ENCODE data around the gene SMPDL3B.

The SMPDL3B gene

DNA sequence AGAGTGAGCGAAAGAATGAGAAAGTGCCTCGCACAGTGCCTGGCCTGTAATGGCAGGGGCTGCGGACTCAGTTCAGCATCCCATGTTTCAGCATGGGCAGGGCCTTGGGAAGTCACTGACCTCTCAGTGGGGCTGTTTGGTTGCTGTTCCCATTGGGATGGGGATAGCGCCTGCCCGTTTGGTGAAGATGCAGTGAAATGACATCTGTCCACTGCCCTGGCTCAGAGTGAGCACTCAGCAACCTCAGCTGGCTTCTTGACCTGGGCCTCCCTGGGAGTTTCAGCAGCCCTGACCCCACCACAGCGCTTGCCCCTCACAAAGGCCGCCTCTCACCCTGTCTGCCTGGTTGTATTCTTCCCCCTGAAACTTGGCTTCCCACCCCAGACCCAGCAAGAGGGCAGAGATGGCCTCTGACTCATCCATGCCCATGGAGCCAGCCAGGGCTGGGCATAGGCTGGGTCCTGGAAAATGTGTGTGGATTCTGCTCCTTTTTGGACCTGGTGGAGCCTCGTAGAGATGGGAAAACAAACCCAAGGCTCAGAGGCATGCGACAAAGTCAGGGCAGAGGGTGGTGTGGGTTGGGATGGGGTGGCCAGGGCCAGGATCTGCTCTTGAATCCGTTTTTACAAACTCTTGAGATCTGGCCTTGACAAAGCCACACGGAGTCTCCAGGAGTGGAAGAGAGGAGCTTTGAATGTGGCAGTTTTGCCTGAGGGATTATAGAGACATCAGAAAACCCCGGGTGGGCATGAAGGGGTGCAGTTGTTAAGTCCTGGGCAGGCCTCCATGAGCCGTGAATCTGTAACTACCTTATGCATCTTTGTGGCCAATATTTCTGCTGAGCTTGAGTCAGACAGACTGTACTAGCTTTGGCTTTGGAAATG is 26.2 kb downstream of the SMPDL3B start:
- H3K4me3 ChIP-seq (ENCODE audit: low read depth, low read length) = no peak overlapping the region
- DNase-seq (ENCODE audit: low read depth) = no peak
- TF ChIP-seq, protein P1, sequence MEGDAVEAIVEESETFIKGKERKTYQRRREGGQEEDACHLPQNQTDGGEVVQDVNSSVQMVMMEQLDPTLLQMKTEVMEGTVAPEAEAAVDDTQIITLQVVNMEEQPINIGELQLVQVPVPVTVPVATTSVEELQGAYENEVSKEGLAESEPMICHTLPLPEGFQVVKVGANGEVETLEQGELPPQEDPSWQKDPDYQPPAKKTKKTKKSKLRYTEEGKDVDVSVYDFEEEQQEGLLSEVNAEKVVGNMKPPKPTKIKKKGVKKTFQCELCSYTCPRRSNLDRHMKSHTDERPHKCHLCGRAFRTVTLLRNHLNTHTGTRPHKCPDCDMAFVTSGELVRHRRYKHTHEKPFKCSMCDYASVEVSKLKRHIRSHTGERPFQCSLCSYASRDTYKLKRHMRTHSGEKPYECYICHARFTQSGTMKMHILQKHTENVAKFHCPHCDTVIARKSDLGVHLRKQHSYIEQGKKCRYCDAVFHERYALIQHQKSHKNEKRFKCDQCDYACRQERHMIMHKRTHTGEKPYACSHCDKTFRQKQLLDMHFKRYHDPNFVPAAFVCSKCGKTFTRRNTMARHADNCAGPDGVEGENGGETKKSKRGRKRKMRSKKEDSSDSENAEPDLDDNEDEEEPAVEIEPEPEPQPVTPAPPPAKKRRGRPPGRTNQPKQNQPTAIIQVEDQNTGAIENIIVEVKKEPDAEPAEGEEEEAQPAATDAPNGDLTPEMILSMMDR (IDR thresholded peaks at IDR 0.05; ENCODE audit: insufficient read depth, low read depth, low read length, missing control alignments) = no peak

DNA sequence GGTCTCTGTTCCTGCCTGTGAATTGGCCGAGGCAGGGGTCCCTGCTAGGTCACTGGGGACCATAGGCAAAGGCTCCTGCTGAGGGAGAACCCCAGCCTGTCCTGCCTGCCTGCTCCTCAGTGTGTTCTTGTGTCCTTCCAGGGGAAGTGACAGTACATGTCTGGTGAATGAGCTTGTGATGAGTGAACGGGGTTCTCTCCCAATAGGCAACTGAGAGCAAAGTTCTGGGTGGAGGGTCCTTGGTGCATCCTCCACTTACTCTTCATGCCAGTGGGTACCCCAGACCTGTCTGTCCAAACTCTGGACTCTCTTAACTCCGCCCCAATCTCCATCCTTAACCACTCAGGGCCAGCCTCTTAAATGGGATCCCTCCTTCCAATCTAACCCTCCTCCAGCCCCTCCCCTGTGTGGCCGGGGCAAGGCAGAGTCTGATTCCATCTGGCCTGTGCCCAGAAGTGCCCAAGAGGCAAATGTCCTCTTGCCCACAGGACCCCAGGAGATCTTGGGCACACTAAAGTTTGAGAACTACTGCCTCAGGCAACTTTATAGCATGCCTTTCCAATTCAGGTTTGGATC is 26.9 kb downstream of the SMPDL3B start:
- TF ChIP-seq, protein P1 (IDR thresholded peaks at IDR 0.05; ENCODE audit: insufficient read depth, low read depth, low read length, missing control alignments) = no peak
- H3K4me3 ChIP-seq (ENCODE audit: low read depth, low read length) = no peak overlapping the region
- no peak for DNase-seq (ENCODE audit: low read depth)

DNA sequence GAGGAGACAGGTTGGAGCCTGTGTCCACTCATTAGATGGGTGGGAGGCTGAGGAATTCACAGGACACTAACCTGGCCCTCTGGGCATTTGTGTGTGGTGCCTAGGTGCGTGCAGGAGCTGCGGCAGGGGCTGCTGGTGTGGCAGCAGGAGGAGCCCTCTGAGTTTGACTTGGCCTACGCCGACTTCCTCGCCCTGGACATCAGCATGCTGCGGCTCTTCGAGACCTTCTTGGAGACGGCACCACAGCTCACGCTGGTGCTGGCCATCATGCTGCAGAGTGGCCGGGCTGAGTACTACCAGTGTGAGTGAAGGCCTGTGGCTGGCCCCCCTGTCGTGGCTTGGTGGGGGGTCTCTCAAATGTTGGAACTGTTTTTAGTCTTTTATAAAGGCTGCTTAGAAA is 28.6 kb downstream of the SMPDL3B start:
- TF ChIP-seq, protein P1 (IDR thresholded peaks at IDR 0.05; ENCODE audit: insufficient read depth, low read depth, low read length, missing control alignments) = no peak
- DNase-seq (ENCODE audit: low read depth) = no peak
- H3K4me3 ChIP-seq (ENCODE audit: low read depth, low read length) = no peak overlapping the region

DNA sequence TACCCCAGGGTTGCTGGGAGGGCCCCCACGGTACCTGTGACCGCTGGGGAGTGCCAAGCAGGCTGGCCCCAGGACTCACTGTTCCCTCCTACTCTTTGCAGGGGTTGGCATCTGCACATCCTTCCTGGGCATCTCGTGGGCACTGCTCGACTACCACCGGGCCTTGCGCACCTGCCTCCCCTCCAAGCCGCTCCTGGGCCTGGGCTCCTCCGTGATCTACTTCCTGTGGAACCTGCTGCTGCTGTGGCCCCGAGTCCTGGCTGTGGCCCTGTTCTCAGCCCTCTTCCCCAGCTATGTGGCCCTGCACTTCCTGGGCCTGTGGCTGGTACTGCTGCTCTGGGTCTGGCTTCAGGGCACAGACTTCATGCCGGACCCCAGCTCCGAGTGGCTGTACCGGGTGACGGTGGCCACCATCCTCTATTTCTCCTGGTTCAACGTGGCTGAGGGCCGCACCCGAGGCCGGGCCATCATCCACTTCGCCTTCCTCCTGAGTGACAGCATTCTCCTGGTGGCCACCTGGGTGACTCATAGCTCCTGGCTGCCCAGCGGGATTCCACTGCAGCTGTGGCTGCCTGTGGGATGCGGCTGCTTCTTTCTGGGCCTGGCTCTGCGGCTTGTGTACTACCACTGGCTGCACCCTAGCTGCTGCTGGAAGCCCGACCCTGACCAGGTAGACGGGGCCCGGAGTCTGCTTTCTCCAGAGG is 31.8 kb downstream of the SMPDL3B start:
- TF ChIP-seq, protein P1 (IDR thresholded peaks at IDR 0.05; ENCODE audit: insufficient read depth, low read depth, low read length, missing control alignments) = no peak
- no peak overlapping the region for H3K4me3 ChIP-seq (ENCODE audit: low read depth, low read length)
- no peak for DNase-seq (ENCODE audit: low read depth)

DNA sequence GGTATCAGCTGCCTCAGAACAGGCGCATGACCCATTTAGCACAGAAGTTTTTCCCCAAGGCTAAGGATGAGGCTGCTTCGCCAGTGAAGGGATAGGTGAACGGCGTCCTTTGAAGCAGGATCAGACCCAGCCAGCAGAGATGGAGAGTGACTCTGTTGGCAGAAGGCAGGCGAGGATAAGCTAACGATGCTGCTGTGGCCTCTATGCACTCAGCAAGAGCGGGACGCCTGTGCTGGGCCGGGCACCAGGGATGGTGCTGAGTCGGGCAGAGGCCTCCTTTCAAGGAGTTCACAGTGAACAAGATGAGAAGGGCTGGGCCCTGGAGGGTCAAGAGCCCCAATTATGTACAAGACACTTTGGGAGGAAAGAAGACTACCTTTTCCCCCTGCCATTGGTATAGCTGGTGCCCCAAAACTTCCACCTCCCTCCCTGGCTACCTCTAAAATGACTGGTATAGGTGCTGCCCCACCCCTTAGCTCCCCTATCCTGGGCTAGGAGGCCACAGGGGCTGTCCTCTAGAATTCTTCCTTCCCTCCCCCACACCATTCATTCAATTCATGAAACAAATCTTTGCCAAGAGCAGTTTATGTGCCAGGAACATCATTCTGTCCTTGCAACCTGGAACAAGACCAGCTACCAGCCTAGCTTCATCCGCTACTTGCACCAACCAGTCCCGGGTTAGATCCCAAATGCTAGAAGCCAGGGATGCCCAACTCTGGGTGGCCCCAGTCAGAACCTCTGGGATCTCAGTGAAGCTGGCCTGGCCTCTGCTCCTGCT is 32.5 kb downstream of the SMPDL3B start:
- H3K4me3 ChIP-seq (ENCODE audit: low read depth, low read length) = no peak overlapping the region
- TF ChIP-seq, protein P1 (IDR thresholded peaks at IDR 0.05; ENCODE audit: insufficient read depth, low read depth, low read length, missing control alignments) = no peak
- no peak for DNase-seq (ENCODE audit: low read depth)

DNA sequence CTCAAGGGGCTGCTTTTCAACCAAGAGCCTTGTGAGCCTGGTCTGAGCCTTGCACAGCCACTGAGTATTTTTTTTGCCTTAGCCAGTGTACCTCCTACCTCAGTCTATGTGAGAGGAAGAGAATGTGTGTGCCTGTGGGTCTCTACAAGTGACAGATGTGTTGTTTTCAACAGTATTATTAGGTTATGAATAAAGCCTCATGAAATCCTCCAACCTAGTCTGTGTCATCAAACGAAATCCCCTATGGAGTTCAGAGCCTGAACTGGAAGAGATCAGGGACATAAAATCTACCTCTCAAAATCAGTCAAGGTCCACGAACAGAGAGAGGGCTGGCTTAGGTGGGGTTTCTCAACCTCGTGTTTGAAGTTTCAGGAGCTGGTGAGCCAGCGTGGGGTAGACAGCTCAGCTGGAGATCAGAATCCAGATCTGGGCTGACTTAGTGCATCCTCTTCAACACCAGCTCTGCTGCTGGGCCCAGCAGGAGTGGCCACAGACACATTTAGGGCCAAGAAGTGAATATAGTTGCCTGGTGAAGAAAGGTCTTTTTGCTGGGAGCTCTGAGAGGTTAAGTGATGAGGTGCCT is 33.2 kb downstream of the SMPDL3B start:
- DNase-seq (ENCODE audit: low read depth) = no peak
- no peak overlapping the region for H3K4me3 ChIP-seq (ENCODE audit: low read depth, low read length)
- TF ChIP-seq, protein P1 (IDR thresholded peaks at IDR 0.05; ENCODE audit: insufficient read depth, low read depth, low read length, missing control alignments) = no peak

All from GM12865 (cell line).